HG03039 (cell line): ENCODE measurements around the gene PRIM2.
"Not testable (repeated sequence)": the region's sequence is repeated elsewhere in the genome, so short reads cannot be mapped to it uniquely, and the experiment has no call there.

Experiments used
- ATAC-seq: cut with Tn5 transposase; IDR thresholded peaks from one replicate; pipeline ENCODE4 v1.9.1; 2021; ENCODE audit warnings: mild to moderate bottlenecking, moderate library complexity; ENCODE audit not compliant: unreplicated experiment

PRIM2 gene

GRCh38 chr6:57579489-57579888 lies 262.1 kb downstream of the PRIM2 start:
- ATAC-seq, result not testable (repeated sequence)

GRCh38 chr6:57581586-57581985 lies 264.2 kb downstream of the PRIM2 start:
- ATAC-seq, result not testable (repeated sequence)

- not testable (repeated sequence) for ATAC-seq
These were observed 283.7 kb downstream of the PRIM2 start for GRCh38 chr6:57601105-57601504.

DNA sequence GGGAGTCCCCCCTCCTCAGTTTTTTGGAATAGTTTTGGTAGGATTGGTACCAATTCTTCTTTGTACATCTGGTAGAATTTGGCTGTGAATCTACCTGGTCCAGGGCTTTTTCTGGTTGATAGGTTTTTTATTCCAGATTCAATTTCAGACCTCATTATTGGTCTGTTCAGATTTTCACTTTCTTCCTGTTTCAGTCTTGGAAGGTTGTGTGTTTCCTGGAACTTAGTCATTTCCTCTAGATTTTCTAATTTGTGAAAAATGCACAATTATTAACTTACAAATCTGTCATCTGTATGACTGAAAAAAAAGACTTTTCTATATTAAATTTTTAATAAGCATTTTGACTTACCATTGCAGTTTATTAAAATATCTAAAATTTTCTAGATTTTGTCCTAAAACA lies 287.9 kb downstream of the PRIM2 start:
- ATAC-seq, result not testable (repeated sequence)

- ATAC-seq, result not testable (repeated sequence)
These were observed 288.9 kb downstream of the PRIM2 start for GRCh38 chr6:57606331-57606730.

- not testable (repeated sequence) for ATAC-seq
These were observed 293.2 kb downstream of the PRIM2 start for GRCh38 chr6:57610612-57611011.

DNA sequence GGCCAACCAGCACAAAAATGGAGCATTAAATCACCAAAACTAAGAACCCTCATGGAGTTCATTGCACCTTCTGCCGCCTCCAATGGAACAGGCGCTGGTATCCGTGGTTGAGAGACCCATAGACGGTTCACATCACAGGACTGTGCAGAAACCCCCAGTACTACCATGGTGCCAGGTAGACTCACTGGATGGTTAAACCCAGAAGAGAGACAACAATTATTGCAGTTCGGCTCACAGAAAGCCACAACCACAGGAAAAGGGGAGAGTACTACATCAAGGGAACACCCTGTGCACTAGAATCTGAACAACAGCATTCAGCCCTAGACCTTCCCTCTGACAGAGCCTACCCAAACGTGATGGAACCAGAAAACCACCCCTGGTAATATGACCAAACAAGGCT lies 301.5 kb downstream of the PRIM2 start:
- ATAC-seq, result not testable (repeated sequence)

DNA sequence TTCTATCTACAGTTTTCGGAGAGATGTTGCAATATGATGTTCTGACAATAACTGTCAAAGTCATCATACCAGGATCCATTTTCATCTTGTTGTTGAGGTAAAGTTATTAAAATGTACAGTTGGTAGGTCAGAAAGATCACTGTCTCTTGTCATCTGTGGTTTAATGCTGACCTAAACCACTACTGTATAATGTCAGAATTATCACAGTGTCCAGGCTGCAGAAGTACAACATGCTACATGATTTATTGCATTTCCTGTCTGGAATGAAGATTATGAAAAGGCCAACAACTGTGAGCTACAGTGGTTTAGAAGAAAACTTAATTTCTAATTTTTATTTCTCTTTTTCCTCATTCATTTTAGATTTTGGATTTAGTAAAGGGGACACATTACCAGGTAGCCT lies 314.3 kb downstream of the PRIM2 start:
- not testable (repeated sequence) for ATAC-seq

- not testable (repeated sequence) for ATAC-seq
These were observed 341.1 kb downstream of the PRIM2 start for GRCh38 chr6:57658526-57658925.

- ATAC-seq, result not testable (repeated sequence)
These were observed 342.4 kb downstream of the PRIM2 start for GRCh38 chr6:57659794-57660193.

DNA sequence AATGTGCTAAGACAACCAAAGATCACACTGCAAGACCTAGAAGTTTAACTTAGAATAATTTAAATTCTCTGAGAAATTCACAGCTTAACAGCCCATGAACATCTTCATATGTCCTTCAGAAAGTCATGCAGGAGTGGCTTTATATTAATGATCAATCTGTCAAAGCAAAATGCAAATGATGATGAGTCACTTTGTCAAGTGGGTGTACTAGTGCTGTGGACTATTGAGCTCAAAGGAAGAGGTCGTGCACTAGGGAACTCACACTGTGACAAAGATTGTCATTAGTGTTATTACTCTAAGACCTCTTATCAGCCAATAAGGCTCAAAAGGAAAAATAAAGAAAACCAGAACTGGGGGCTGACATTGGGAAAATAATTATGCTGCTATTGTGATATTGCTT lies 343.5 kb downstream of the PRIM2 start:
- ATAC-seq, result not testable (repeated sequence)

DNA sequence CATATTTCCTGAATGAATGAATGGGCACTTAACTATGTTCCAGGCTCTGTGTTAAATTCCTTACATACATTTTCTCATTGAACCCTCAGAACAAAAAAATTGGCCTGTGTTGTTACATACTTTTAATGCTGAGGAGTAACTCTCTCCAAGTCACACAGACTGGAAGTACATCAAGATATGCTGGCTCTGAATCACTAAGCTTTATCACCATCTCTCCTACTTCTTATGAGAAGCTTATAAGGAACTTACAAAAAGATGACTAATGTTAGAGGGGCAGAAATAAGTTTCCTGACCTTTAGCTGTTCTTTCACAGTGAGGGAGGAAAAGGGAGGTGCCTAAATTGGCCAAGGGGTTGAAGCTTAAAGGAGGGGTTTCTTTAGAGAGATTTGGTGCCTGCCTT lies 350.7 kb downstream of the PRIM2 start:
- not testable (repeated sequence) for ATAC-seq

DNA sequence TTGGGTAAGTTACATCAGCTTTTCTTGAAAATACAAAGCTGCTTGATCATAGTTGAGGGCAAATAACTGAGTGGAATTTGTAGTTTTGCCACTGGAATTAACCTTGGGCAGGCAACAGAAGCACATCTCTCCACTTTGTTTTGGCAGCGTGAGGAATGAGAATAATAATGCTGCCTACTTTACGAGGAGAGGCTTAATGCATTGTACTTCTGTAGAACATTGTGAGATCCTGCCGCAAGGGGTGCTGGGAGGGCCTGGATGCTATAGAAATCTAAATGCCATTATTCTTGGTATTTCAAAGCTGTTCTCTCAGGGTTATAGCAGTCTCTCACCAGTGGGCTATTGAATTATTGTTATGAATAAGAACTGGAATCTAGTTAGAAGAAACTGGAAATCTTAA lies 353.8 kb downstream of the PRIM2 start:
- not testable (repeated sequence) for ATAC-seq

GRCh38 chr6:57671937-57672627 lies 354.7 kb downstream of the PRIM2 start:
- ATAC-seq, result not testable (repeated sequence)

DNA sequence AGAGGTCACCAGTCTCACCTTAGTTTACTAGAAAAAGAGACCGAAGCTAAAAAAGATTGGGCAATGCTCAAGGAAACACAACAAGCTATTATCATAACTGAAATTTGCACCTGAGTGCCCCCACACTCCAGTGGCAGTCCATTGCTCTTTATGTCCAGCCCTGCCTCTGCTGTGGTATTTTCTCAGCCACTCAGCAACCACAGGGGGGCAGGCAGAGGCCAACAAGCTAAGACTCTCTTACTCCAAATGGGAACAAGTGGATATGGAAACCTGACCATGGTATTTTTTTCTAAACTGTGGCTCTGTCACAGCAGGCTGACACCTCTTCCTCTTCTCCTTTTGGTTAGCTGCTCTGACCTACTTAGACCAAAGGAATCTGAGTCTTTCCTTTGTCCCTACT lies 355.9 kb downstream of the PRIM2 start:
- ATAC-seq, result not testable (repeated sequence)

DNA sequence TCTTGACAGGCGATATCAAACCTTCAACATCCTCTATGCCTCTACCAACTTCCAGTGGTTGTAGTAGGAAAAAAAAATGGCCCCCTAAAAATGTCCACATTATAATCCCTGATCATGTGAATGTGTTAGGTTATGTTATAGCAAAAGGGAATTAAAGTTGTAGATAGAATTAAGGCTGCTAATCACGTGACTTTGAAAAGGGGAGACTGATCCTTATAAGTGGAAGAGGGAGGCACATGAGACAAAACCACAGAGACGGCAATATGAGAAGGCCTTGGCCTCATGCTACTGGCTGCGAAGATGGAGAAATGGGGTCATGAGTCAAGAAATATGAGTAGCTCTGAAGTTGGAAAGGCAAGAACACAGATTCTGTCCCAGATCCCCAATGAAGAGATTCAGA lies 358.0 kb downstream of the PRIM2 start:
- ATAC-seq, result not testable (repeated sequence)

DNA sequence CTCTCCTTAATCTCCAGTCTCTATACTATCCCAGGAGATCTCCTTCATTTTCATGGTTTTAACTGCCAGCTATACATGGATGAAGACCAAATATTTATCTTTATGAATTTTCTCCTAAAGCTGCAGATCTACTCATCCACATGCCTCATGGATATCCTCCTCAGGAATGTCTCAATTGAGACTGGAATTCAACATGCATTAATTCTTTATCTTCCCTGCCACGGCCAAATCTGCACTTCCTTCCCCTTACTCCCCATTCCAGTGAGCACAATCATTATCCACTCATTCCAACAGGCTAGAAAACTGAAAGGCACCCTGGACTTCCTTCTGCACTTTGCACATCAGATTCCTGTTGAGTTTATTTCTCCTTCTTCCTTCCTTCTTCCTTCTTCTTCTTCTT lies 379.0 kb downstream of the PRIM2 start:
- not testable (repeated sequence) for ATAC-seq
